Stimulated activated CD8-positive, alpha-beta memory T cell treated with anti-CD3 and anti-CD28 coated beads, Interleukin-7, amount 100 ng/mL, for 1 hour (primary cell): ENCODE data around the gene MOV10L1.
"Not testable (repeated sequence)": the region's sequence is repeated elsewhere in the genome, so short reads cannot be mapped to it uniquely, and the experiment has no call there.

ENCODE experiments used
- DNase-seq, 2 donors: peaks; one replicate each; pipeline ENCODE4 v3.0.0-alpha.2; 2020; ENCODE audit warnings: low read depth in 2 of 2

MOV10L1 gene

GRCh38 chr22:50157709-50158375 lies 68.0 kb downstream of the MOV10L1 start:
- DNase-seq, result no peak

- DNase-seq, result no peak
Observed at GRCh38 chr22:50160947-50161346, 71.1 kb downstream of the MOV10L1 start.

DNA sequence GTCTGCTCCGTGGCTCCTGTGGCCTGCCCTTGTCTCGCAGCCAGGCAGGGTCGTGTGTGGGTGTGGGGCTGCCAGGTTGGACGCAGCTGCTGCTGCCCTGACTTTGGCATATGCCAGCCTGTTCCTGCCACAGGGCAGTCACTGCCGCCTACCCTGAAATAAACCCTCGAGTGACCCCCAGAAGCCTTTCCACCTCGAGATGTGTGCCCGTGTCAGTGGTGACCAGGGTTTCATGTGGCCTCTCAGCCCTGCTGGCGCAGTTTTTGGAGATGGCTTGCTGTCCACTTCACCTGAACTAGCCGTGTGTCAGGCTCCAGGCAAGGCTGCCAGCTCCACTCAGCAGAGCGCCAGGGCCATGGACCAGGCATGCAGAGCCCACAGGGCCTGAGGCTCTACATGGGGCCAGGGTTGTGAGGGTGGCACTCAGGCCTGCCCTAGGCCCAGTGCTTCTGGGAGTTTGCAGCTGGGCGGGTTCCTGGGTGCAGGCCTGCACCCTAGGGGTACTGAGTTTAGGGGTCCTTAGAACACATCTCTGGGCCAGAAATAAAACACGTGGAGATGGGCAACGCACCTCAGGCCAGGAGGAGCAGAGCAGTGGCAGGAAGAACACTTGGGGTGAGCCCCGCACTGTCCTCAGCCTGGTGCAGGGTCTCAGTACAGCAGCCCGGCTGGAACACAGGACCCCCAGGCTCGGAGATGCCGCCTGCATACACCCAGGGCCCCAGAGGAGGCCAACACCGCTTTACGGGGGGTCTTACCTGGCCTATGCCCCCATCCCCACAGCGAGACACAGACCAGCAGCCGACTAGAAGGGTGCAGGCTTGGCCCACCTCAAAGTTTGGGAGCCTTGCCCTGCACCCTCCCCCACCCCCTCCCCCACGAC lies 71.9 kb downstream of the MOV10L1 start:
- DNase-seq, result no peak

- DNase-seq, result no peak
Observed at GRCh38 chr22:50162391-50162956, 72.7 kb downstream of the MOV10L1 start.

- DNase-seq, result no peak
Observed at GRCh38 chr22:50165436-50166123, 75.8 kb downstream of the MOV10L1 start.

- DNase-seq, result no peak
Observed at GRCh38 chr22:50167689-50168489, 78.1 kb downstream of the MOV10L1 start.

- DNase-seq, result not testable (repeated sequence)
Observed at GRCh38 chr22:50168490-50169180, 78.8 kb downstream of the MOV10L1 start.

GRCh38 chr22:50169181-50169759 lies 79.5 kb downstream of the MOV10L1 start:
- DNase-seq, result no peak

GRCh38 chr22:50169774-50170341 lies 80.1 kb downstream of the MOV10L1 start:
- no peak for DNase-seq

DNA sequence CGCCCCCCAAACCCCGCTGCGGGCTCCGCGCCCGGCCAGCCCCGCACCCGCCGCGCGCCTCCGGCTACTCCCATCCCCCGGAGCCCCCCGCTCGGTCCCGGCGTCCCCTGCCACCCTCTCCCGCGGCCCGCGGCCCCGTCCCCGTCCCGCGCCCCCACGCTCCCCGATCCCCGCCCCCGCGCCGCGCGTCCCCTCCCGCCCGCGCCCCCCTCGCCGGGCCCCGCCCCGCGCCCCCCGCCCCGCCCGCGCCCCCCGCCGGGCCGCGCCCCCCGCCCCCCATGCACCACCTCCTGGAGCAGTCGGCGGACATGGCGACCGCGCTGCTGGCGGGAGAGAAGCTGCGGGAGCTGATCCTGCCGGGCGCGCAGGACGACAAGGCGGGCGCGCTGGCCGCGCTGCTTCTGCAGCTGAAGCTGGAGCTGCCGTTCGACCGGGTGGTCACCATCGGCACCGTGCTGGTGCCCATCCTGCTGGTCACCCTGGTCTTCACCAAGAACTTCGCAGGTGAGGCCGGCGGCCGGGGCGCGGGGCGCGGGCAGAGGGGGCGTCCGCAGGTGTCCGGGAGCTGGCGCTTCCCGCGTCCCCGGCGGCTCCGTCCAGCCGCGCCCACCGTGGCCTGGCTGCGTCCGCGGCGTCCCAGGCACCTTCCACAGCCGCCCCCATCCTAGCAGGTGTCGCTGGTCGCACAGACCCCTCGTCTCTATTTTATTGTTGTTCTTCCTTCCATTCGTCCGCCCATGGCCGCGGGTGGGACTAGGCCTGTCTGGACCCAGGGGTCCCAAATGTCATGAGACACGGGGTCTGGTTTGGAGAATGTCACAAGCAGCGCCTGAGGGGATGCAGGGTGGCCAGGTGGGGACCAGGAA lies 80.9 kb downstream of the MOV10L1 start, which contains the start of gene PANX2:
Gene PANX2, plus strand, starts transcription at position 279 of the 866 bp plus-strand sequence. Its CDS starts 0 bp downstream, at position 279.
- DNase-seq, result no peak

DNA sequence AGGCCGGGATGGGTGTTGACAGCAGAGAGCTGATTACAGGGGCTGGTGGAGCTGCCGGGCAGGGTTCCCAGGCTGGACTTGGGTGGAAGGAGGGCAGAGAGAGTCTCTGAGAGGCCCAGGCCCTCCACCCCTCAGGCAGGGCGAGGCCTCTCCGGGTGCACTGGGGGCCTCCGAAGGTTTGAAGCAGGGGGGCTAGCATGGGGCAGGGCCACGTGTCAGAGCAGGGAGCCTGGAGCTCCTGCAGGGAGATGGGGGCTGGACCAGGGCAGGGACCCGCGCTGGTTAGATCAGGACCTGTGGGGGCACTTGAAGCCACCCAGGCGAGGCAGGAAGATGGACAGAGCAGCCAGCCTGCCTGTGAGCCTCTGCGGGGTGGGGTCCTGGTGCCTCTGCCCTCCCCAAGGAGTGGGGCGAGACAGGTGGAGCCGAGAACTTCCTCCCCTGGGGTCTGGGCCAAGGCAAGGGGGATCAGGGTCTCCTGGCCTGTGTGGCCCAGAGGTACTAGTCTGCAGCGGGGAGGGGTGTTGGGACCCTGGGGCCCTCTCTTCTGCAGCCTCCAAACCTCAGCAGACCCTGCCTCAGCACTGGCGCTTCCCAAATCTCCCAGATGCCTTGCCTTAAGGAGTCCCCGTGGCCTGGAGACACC lies 81.6 kb downstream of the MOV10L1 start:
- DNase-seq, result no peak

DNA sequence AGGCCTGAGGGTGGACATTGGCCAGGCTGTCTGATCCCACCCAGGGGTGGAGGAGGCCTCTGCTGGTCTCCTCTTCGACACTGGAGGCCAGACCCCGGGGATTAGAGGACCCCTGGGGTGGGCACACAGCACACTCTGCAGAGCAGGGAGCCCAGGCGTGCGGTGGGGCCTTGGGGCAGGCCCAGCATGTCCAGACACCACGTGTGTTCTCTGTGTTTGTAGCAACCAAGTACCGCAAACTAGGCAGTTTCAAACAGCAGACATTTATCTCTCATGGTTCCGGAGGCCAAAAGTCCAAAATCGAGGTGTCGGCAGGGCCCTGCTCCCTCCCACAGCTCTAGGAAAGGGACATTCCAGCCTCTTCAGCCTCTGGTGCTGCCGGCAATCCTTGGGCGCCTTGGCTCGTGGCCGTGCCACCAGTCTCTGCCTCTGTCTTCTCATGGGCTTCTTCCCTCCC lies 82.2 kb downstream of the MOV10L1 start:
- DNase-seq, result no peak

- DNase-seq, result no peak
Observed at GRCh38 chr22:50173311-50173982, 83.6 kb downstream of the MOV10L1 start.

DNA sequence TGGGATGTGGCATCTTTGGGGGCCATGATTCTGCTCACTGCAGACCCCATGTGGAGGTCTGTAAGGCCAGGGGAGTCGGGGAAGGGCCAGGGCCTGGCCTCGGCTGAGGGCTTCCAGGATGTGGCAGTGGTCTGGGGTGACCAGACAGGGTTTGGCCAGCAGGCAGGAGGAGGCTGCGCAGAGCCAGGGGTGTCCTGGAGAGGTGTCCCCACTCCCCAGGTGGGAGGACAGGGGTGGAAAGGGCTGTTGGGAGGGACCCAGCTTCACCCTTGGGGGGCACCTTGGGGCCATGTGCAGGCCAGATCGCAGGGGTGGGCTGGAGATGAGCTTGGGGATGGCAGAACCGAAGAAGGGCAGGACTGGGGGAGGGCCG lies 84.2 kb downstream of the MOV10L1 start:
- DNase-seq, result no peak

- no peak for DNase-seq
Observed at GRCh38 chr22:50174382-50175190, 84.8 kb downstream of the MOV10L1 start.

DNA sequence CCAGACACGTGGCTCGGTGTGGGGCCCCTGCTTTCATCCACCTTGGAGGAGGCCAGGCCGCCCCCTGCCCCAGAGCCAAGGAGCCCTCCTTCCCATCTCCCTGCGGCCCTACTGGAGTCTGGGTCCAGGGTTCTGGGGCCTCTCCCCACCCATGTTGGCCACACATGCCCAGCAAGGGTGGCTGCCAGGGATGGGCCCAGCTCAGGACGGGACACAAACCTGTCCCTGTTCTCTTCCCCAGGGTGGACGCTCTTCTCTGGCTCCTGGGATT lies 85.3 kb downstream of the MOV10L1 start:
- no peak for DNase-seq
